Measurements from ENCODE around the gene MRPS12.
"Not testable (repeated sequence)": the region's sequence is repeated elsewhere in the genome, so short reads cannot be mapped to it uniquely, and the experiment has no call there.

MRPS12 gene

DNA sequence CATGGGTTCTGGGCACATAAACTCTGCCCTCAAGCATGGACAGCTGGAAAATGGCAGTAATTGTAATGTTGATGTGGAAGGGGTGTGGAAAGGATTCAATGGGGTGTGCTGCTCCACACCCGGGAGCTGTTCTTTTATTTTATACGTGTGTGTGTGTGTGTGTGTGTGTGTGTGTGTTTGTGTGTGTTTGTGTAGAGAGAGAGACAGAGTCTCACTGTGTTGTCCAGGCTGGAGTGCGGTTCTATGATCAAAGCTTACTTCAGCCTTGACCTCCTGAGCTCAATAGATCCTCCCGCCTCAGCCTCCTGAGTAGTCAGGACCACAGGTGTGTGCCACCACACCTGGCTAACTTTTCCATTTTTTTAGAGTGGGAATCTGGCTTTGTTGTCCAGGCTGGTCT is 2.8 kb downstream of the MRPS12 start:
- H3K4me3 ChIP-seq (IDR thresholded peaks at IDR 0.05; ENCODE audit: insufficient read depth, low read depth, low read length) = no peak overlapping the region
- H3K9ac ChIP-seq = no peak overlapping the region
- H3K27ac ChIP-seq = no peak overlapping the region
- no peaks in the 10 kb centered on the region for H4K20me1 ChIP-seq (ENCODE audit: insufficient read depth)
- peaks cover 17% of the 10 kb centered on the region for H3K4me1 ChIP-seq (ENCODE audit: low read depth, poor library complexity, severe bottlenecking)
- no peaks in the 10 kb centered on the region for H3K27me3 ChIP-seq (ENCODE audit: insufficient read depth, low read depth)
- H2AFZ ChIP-seq (ENCODE audit: low read depth) = no peak overlapping the region
- H3K36me3 ChIP-seq (ENCODE audit: insufficient read depth) = 0 out of 2 replicates have a peak, but pooled peaks cover 7% of the 10 kb centered on the region
- TF ChIP-seq, protein P1, sequence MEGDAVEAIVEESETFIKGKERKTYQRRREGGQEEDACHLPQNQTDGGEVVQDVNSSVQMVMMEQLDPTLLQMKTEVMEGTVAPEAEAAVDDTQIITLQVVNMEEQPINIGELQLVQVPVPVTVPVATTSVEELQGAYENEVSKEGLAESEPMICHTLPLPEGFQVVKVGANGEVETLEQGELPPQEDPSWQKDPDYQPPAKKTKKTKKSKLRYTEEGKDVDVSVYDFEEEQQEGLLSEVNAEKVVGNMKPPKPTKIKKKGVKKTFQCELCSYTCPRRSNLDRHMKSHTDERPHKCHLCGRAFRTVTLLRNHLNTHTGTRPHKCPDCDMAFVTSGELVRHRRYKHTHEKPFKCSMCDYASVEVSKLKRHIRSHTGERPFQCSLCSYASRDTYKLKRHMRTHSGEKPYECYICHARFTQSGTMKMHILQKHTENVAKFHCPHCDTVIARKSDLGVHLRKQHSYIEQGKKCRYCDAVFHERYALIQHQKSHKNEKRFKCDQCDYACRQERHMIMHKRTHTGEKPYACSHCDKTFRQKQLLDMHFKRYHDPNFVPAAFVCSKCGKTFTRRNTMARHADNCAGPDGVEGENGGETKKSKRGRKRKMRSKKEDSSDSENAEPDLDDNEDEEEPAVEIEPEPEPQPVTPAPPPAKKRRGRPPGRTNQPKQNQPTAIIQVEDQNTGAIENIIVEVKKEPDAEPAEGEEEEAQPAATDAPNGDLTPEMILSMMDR (conservative IDR thresholded peaks at IDR 0.05; ENCODE audit: low read depth, low read length) = no peak
- no peak overlapping the region for H3K4me2 ChIP-seq
- peaks cover 20% of the 10 kb centered on the region for H3K79me2 ChIP-seq (ENCODE audit: insufficient read depth, low read depth)

DNA sequence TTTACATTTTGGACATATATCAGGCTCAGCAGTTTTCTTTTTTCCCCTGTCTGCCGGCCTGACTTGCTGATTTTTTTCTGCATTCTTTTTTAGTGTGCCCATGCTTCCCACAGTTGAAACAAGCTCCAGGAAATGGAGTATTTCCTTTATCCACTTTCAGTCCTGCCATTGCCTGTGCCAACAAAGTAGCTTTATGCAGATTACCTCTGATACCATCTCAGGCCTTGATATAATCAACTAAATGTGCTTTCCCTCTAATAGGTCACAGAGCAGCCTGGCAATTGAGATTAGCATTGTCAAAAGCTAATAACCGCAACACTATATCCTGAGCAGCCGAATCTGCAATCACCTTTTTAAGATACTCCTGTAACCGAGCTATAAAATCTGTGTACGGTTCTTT is 9.2 kb downstream of the MRPS12 start:
- TF ChIP-seq, protein P1 (conservative IDR thresholded peaks at IDR 0.05; ENCODE audit: low read depth, low read length) = no peak
- no peak overlapping the region for H3K4me2 ChIP-seq

DNA sequence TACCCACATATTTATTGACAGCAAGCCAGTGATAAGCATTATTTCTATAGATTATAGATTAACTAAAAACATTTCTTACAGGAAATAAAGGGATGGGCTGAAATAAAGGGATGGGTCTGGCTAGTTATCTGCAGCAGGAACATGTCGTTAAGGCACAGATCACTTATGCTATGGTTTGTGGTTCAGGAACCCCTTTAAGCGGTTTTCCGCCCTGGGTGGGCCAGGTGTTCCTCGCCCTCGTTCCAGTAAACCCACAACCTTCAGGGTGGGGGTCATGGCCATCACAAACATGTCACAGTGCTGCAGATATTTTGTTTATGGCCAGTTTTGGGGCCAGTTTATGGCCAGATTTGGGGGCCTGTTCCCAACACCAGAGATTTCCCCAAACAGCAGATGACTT is 10.7 kb downstream of the MRPS12 start:
- not testable (repeated sequence) for H3K4me1 ChIP-seq (ENCODE audit: low read depth, poor library complexity, severe bottlenecking); H3K79me2 ChIP-seq (ENCODE audit: insufficient read depth, low read depth); H3K36me3 ChIP-seq (ENCODE audit: insufficient read depth); H3K4me3 ChIP-seq (IDR thresholded peaks at IDR 0.05; ENCODE audit: insufficient read depth, low read depth, low read length); H2AFZ ChIP-seq (ENCODE audit: low read depth); H4K20me1 ChIP-seq (ENCODE audit: insufficient read depth); H3K4me2 ChIP-seq; H3K27ac ChIP-seq; H3K27me3 ChIP-seq (ENCODE audit: insufficient read depth, low read depth); H3K9ac ChIP-seq

More for the DNA sequence above, 9.2 kb downstream of the MRPS12 start:
- H3K79me2 ChIP-seq (ENCODE audit: insufficient read depth, low read depth) = no peaks in the 10 kb centered on the region
- no peak overlapping the region for H2AFZ ChIP-seq (ENCODE audit: low read depth)
- H3K4me3 ChIP-seq (IDR thresholded peaks at IDR 0.05; ENCODE audit: insufficient read depth, low read depth, low read length) = no peak overlapping the region
- no peak overlapping the region for H3K9ac ChIP-seq
- no peaks in the 10 kb centered on the region for H3K36me3 ChIP-seq (ENCODE audit: insufficient read depth)
- no peaks in the 10 kb centered on the region for H4K20me1 ChIP-seq (ENCODE audit: insufficient read depth)
- no peak overlapping the region for H3K27ac ChIP-seq
- no peaks in the 10 kb centered on the region for H3K4me1 ChIP-seq (ENCODE audit: low read depth, poor library complexity, severe bottlenecking)
- no peaks in the 10 kb centered on the region; the same call in 1 of the 2 replicates for H3K27me3 ChIP-seq (ENCODE audit: insufficient read depth, low read depth)

DNA sequence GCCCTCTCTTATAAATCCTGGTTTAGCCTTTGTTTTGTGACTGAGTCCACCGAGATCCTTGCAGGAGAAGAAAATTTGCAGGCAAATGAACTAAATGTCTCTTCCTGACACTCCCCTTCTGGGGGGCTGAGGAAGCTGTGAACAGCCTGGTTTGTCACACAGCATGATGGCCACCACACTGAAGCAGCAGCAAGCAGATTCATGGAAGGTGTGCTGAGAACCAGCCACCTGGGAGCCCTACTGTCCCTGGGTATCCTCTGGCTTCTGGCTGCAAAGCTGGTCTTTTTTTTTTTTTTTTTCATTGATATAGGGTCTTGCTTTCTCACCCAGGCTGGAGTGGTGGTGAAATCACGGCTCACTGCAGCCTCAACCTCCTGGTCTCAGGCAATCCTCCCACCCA is 11.2 kb downstream of the MRPS12 start:
- H3K27ac ChIP-seq = no peak overlapping the region
- no peak overlapping the region for H3K4me3 ChIP-seq (IDR thresholded peaks at IDR 0.05; ENCODE audit: insufficient read depth, low read depth, low read length)
- no peaks in the 10 kb centered on the region for H3K4me1 ChIP-seq (ENCODE audit: low read depth, poor library complexity, severe bottlenecking)
- H3K4me2 ChIP-seq = no peak overlapping the region
- peaks cover 6% of the 10 kb centered on the region; the same call in 1 of the 2 replicates for H3K27me3 ChIP-seq (ENCODE audit: insufficient read depth, low read depth)
- no peak overlapping the region for H3K9ac ChIP-seq
- TF ChIP-seq, protein P1 (conservative IDR thresholded peaks at IDR 0.05; ENCODE audit: low read depth, low read length) = no peak
- H4K20me1 ChIP-seq (ENCODE audit: insufficient read depth) = no peaks in the 10 kb centered on the region
- no peaks in the 10 kb centered on the region for H3K79me2 ChIP-seq (ENCODE audit: insufficient read depth, low read depth)
- no peak overlapping the region for H2AFZ ChIP-seq (ENCODE audit: low read depth)
- H3K36me3 ChIP-seq (ENCODE audit: insufficient read depth) = no peaks in the 10 kb centered on the region

DNA sequence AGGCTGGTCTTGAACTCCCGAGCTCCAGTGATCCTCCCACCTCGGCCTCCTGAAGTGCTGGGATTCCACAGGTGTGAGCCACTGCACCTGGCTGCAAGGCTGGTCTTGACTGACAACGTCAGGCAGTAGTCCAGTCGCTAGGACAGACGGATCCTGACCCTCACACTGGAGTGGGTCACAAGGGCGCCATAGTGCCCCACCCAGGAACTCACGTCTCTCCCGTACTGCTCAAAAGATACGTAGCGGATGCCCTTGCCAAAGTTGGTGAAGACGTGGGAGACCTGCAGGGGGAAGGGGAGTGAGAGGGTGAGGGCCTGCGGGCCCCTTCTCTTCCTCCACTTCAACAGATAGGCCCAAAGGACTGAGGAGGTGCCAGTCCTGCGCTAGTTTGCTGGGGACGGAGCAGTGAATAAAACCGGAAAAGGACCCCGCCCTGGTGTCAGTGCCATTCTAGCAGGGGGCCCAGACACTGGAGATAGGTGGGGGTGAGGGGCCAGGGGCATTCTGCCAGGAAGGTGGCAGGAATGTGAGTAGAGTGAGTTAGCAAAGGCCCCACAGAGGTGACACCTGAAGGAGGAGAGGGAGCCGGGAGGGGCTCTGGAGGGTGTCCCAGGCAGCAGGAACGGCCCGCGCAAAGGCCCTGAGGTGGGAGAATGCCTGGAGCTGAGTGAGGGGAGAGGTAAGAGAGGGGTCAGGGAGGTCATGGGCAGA is 11.9 kb downstream of the MRPS12 start:
- Histone ChIP-seq H3K4me2 (no peak overlapping the region), H3K79me2 (ENCODE audit: insufficient read depth, low read depth) (no peaks in the 10 kb centered on the region), H2AFZ (ENCODE audit: low read depth) (no peak overlapping the region), H3K4me1 (ENCODE audit: low read depth, poor library complexity, severe bottlenecking) (no peaks in the 10 kb centered on the region), H3K36me3 (ENCODE audit: insufficient read depth) (no peaks in the 10 kb centered on the region), H3K9ac (no peak overlapping the region), H3K4me3 (IDR thresholded peaks at IDR 0.05; ENCODE audit: insufficient read depth, low read depth, low read length) (no peak overlapping the region), H3K27ac (no peak overlapping the region), H3K27me3 (ENCODE audit: insufficient read depth, low read depth) (peaks cover 12% of the 10 kb centered on the region; the same call in 1 of the 2 replicates), H4K20me1 (ENCODE audit: insufficient read depth) (no peaks in the 10 kb centered on the region)
- TF ChIP-seq, protein P1 (conservative IDR thresholded peaks at IDR 0.05; ENCODE audit: low read depth, low read length) = no peak

All from KMS-11 (cell line).